Measurements from ENCODE around the gene IFTAP. TPM values are rescaled to one million over a fixed set of nuclear protein-coding genes. Genes with fewer than 3 reads are reported as not detected.

The IFTAP gene
- total RNA-seq, 1 donor from 2014 or later, result 17.3 TPM

GRCh38 chr11:36627471-36627870 is 33.2 kb downstream of the IFTAP start:
- no peaks in the 10 kb centered on the region for H3K4me1 Mint-ChIP-seq (ENCODE audit: low read depth, unreplicated experiment)
- no peaks in the 10 kb centered on the region for H3K36me3 ChIP-seq (ENCODE audit: insufficient read depth, low read length)
- no peaks in the 10 kb centered on the region for H3K4me1 ChIP-seq (ENCODE audit: insufficient read depth, low read length)
- FAIRE-seq, result no peak
- DNase-seq (ENCODE audit: low read depth), result no peak
- H3K4me2 ChIP-seq (ENCODE audit: low read length), result no peak overlapping the region
- no peak overlapping the region for H3K4me3 Mint-ChIP-seq (ENCODE audit: unreplicated experiment)
- no peak overlapping the region for H2AFZ ChIP-seq (ENCODE audit: low read depth, low read length)
- H3K79me2 ChIP-seq (ENCODE audit: insufficient read depth, low read length), result no peaks in the 10 kb centered on the region
- H3K9me3 Mint-ChIP-seq (ENCODE audit: unreplicated experiment), result no peaks in the 10 kb centered on the region
- TF ChIP-seq EZH2 (IDR thresholded peaks at IDR 0.05; ENCODE audit: insufficient read depth, low read length), result no peak
- TF ChIP-seq CTCF (IDR thresholded peaks at IDR 0.05; ENCODE audit: insufficient read depth, low read depth, low read length), result no peak
- no peaks in the 10 kb centered on the region for H3K36me3 Mint-ChIP-seq (ENCODE audit: low read depth, unreplicated experiment)
- H3K27ac ChIP-seq (ENCODE audit: low read depth, low read length), result no peak overlapping the region
- H3K9me3 ChIP-seq (ENCODE audit: insufficient read depth, low read depth, low read length), result no peaks in the 10 kb centered on the region
- H4K20me1 ChIP-seq (ENCODE audit: insufficient read depth, low read length), result no peaks in the 10 kb centered on the region
- H3K9ac ChIP-seq (ENCODE audit: low read length), result no peak overlapping the region
- H3K27me3 Mint-ChIP-seq (ENCODE audit: low read depth, unreplicated experiment), result no peaks in the 10 kb centered on the region
- H3K27ac Mint-ChIP-seq (ENCODE audit: unreplicated experiment), result no peak overlapping the region
- H3K4me3 ChIP-seq (ENCODE audit: insufficient read depth, low read depth, low read length), result no peak overlapping the region
- H3K27me3 ChIP-seq (ENCODE audit: insufficient read depth, low read length), result no peaks in the 10 kb centered on the region

- H3K27me3 ChIP-seq (ENCODE audit: insufficient read depth, low read length), result no peaks in the 10 kb centered on the region
- no peak overlapping the region for H3K9ac ChIP-seq (ENCODE audit: low read length)
- FAIRE-seq, result no peak
- H3K4me1 ChIP-seq (ENCODE audit: insufficient read depth, low read length), result no peaks in the 10 kb centered on the region
- no peak overlapping the region for H3K27ac Mint-ChIP-seq (ENCODE audit: unreplicated experiment)
- H3K9me3 Mint-ChIP-seq (ENCODE audit: unreplicated experiment), result no peaks in the 10 kb centered on the region
- H3K79me2 ChIP-seq (ENCODE audit: insufficient read depth, low read length), result no peaks in the 10 kb centered on the region
- no peaks in the 10 kb centered on the region for H3K4me1 Mint-ChIP-seq (ENCODE audit: low read depth, unreplicated experiment)
- H3K27ac ChIP-seq (ENCODE audit: low read depth, low read length), result no peak overlapping the region
- H3K4me2 ChIP-seq (ENCODE audit: low read length), result no peak overlapping the region
- H4K20me1 ChIP-seq (ENCODE audit: insufficient read depth, low read length), result no peaks in the 10 kb centered on the region
- TF ChIP-seq CTCF (IDR thresholded peaks at IDR 0.05; ENCODE audit: insufficient read depth, low read depth, low read length) (no peak), EZH2 (IDR thresholded peaks at IDR 0.05; ENCODE audit: insufficient read depth, low read length) (no peak)
- H3K36me3 Mint-ChIP-seq (ENCODE audit: low read depth, unreplicated experiment), result no peaks in the 10 kb centered on the region
- no peaks in the 10 kb centered on the region for H3K9me3 ChIP-seq (ENCODE audit: insufficient read depth, low read depth, low read length)
- DNase-seq (ENCODE audit: low read depth), result no peak
- H3K36me3 ChIP-seq (ENCODE audit: insufficient read depth, low read length), result no peaks in the 10 kb centered on the region
- no peaks in the 10 kb centered on the region for H3K27me3 Mint-ChIP-seq (ENCODE audit: low read depth, unreplicated experiment)
- no peak overlapping the region for H2AFZ ChIP-seq (ENCODE audit: low read depth, low read length)
- no peak overlapping the region for H3K4me3 Mint-ChIP-seq (ENCODE audit: unreplicated experiment)
- no peak overlapping the region for H3K4me3 ChIP-seq (ENCODE audit: insufficient read depth, low read depth, low read length)
Observed at GRCh38 chr11:36628141-36628540, 33.8 kb downstream of the IFTAP start.

GRCh38 chr11:36628765-36629244 is 34.5 kb downstream of the IFTAP start:
- Histone ChIP-seq H3K9me3 (ENCODE audit: insufficient read depth, low read depth, low read length) (no peaks in the 10 kb centered on the region), H2AFZ (ENCODE audit: low read depth, low read length) (no peak overlapping the region), H3K4me3 (ENCODE audit: insufficient read depth, low read depth, low read length) (no peak overlapping the region), H3K36me3 (ENCODE audit: insufficient read depth, low read length) (no peaks in the 10 kb centered on the region), H3K4me1 (ENCODE audit: insufficient read depth, low read length) (no peaks in the 10 kb centered on the region), H4K20me1 (ENCODE audit: insufficient read depth, low read length) (no peaks in the 10 kb centered on the region), H3K4me2 (ENCODE audit: low read length) (no peak overlapping the region), H3K27me3 (ENCODE audit: insufficient read depth, low read length) (no peaks in the 10 kb centered on the region), H3K27ac (ENCODE audit: low read depth, low read length) (no peak overlapping the region), H3K9ac (ENCODE audit: low read length) (no peak overlapping the region), H3K79me2 (ENCODE audit: insufficient read depth, low read length) (no peaks in the 10 kb centered on the region)
- no peak for FAIRE-seq
- Mint-ChIP-seq H3K27me3 (ENCODE audit: low read depth, unreplicated experiment) (no peaks in the 10 kb centered on the region), H3K36me3 (ENCODE audit: low read depth, unreplicated experiment) (no peaks in the 10 kb centered on the region), H3K4me3 (ENCODE audit: unreplicated experiment) (no peak overlapping the region), H3K27ac (ENCODE audit: unreplicated experiment) (no peak overlapping the region), H3K4me1 (ENCODE audit: low read depth, unreplicated experiment) (no peaks in the 10 kb centered on the region), H3K9me3 (ENCODE audit: unreplicated experiment) (no peaks in the 10 kb centered on the region)
- no peak for DNase-seq (ENCODE audit: low read depth)
- no peak for TF ChIP-seq CTCF (IDR thresholded peaks at IDR 0.05; ENCODE audit: insufficient read depth, low read depth, low read length)
- TF ChIP-seq EZH2 (IDR thresholded peaks at IDR 0.05; ENCODE audit: insufficient read depth, low read length), result no peak

Data from astrocyte (in vitro differentiated cells and primary cell).